A673 (cell line): ENCODE results near the gene BLVRB.

ENCODE experiments used
- EZH2 ChIP-seq: fragments of 200-600 bp; sonication (generic); IDR thresholded peaks from 2 replicates; pipeline ENCODE4 v1.6.1; 2017; ENCODE audit warnings: borderline replicate concordance, low read depth, mild to moderate bottlenecking, mixed read lengths, antibody characterized with exemption, low read length; ENCODE audit not compliant: poor library complexity, severe bottlenecking
- TF ChIP-seq, protein P1 (sequence below): fragments of 300-800, 200-600 bp; sonication (generic); conservative IDR thresholded peaks from 2 replicates; pipeline ENCODE4 v1.5.1; 2017; ENCODE audit warnings: low read depth, mild to moderate bottlenecking, antibody characterized with exemption, low read length, moderate library complexity, mixed read lengths

DNA sequence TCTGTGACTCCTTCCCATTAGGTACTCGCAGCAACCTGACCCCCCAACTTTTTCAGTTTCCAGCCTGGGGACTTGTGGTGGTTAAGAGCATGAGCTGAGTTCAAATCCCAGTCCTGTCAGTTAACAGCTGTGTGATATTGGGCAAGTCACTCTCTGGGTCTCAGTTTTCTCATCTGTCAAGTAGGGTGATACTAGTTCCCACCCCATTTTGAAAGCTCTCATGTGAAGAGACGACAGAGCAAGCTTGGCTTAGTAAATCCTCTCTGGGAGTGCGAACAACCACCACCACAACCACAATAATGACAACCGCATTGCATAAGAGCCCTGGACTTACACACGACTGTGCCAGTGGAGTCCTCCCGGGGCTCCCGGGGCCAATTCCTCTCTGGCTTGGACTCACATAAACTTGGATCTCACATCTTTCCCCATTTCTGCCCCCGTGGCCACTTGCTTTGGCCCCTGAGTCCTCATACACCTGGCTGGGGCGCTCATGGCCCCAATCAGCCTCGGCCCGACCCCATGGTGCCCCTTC lies 454 bp downstream of the BLVRB start:
- TF ChIP-seq, protein P1, sequence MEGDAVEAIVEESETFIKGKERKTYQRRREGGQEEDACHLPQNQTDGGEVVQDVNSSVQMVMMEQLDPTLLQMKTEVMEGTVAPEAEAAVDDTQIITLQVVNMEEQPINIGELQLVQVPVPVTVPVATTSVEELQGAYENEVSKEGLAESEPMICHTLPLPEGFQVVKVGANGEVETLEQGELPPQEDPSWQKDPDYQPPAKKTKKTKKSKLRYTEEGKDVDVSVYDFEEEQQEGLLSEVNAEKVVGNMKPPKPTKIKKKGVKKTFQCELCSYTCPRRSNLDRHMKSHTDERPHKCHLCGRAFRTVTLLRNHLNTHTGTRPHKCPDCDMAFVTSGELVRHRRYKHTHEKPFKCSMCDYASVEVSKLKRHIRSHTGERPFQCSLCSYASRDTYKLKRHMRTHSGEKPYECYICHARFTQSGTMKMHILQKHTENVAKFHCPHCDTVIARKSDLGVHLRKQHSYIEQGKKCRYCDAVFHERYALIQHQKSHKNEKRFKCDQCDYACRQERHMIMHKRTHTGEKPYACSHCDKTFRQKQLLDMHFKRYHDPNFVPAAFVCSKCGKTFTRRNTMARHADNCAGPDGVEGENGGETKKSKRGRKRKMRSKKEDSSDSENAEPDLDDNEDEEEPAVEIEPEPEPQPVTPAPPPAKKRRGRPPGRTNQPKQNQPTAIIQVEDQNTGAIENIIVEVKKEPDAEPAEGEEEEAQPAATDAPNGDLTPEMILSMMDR: no peak
- TF ChIP-seq EZH2: no peak
